Sciatic nerve (tissue), 2 donors: ENCODE results near the gene KCNAB1. TPM values are rescaled to one million over a fixed set of nuclear protein-coding genes. Genes with fewer than 3 reads are reported as not detected.
"Not testable (repeated sequence)": the region's sequence is repeated elsewhere in the genome, so short reads cannot be mapped to it uniquely, and the experiment has no call there.

Experiments
- ATAC-seq: fragments of 200-7000 bp; cut with Tn5 transposase; one replicate; pipeline ENCODE4 v1.9.1; 2020; ENCODE audit warnings: mild to moderate bottlenecking, moderate library complexity
- DNase-seq: peaks from one replicate; pipeline ENCODE4 v3.0.0-alpha.2; 2020; ENCODE audit warnings: low spot score
- intact Hi-C: fragments of 100-400 bp; cut with DNase I; formaldehyde crosslinking; loops from one replicate; pipeline ENCODE4 v1.14.2; 2022
- total RNA-seq: library from RNA; stranded (reverse); fragmentation: NEBNext Ultra II Directional; extraction: Animal tissue kit (Norgen Biotek cat#: 25700); gene quantifications from one replicate; pipeline ENCODE4 v1.2.1, GENCODE V29; 2021
- donor health status: DM: no; HTN: no; CAD: no.
- donor health status: DM: no; HTN: no; CAD: no.

Gene KCNAB1
- total RNA-seq, 1 donor from 2014 or later, result 6.2 TPM

- intact Hi-C loops, result no loop called here
- no peak for ATAC-seq
Observed at GRCh38 chr3:156133076-156133475, 12.7 kb downstream of the KCNAB1 start.

GRCh38 chr3:156135921-156136638 is 15.7 kb downstream of the KCNAB1 start:
- intact Hi-C loops, result no loop called here
- DNase-seq (no peak), ATAC-seq (no peak)

More at GRCh38 chr3:156133076-156133475, 12.7 kb downstream of the KCNAB1 start:
- DNase-seq, result no peak

GRCh38 chr3:156137397-156137796 is 17.0 kb downstream of the KCNAB1 start:
- ATAC-seq, intact Hi-C loops, DNase-seq: not testable (repeated sequence)

- no peak for ATAC-seq
- intact Hi-C loops, result no loop called here
- DNase-seq, result no peak
Observed at GRCh38 chr3:156140001-156140595, 19.7 kb downstream of the KCNAB1 start.

GRCh38 chr3:156142702-156143101 is 22.3 kb downstream of the KCNAB1 start:
- intact Hi-C loops, result no loop called here
- ATAC-seq, result no peak
- no peak for DNase-seq

GRCh38 chr3:156143136-156143535 is 22.8 kb downstream of the KCNAB1 start:
- DNase-seq (no peak), ATAC-seq (no peak)
- intact Hi-C loops, result no loop called here

GRCh38 chr3:156144060-156144459 is 23.7 kb downstream of the KCNAB1 start:
- ATAC-seq, result no peak
- intact Hi-C loops, result no loop called here
- DNase-seq, result no peak

- DNase-seq, result no peak
- ATAC-seq, result no peak
- intact Hi-C loops, result no loop called here
Observed at GRCh38 chr3:156145866-156146265, 25.5 kb downstream of the KCNAB1 start.

GRCh38 chr3:156148345-156148945 is 28.1 kb downstream of the KCNAB1 start:
- intact Hi-C loops, result no loop called here
- ATAC-seq (peak; percentile 24), DNase-seq (no peak)

- no peak for DNase-seq
- intact Hi-C loops, result no loop called here
- ATAC-seq, result peak; percentile 62
Observed at GRCh38 chr3:156148946-156149381, 28.6 kb downstream of the KCNAB1 start.

GRCh38 chr3:156149876-156150275 is 29.5 kb downstream of the KCNAB1 start:
- intact Hi-C loops, result loop anchor here (10.0 kb wide), 1 partner anchor 925 kb away; no protein-coding TSS in a partner anchor
- ATAC-seq, result peak; percentile 1
- no peak for DNase-seq

- DNase-seq (peak; percentile 66), ATAC-seq (peak; percentile 87)
- intact Hi-C loops, result loop anchor here (10.0 kb wide), 1 partner anchor 924 kb away; no protein-coding TSS in a partner anchor
Observed at GRCh38 chr3:156150434-156151066, 30.2 kb downstream of the KCNAB1 start.

- ATAC-seq (no peak), DNase-seq (peak; percentile 77)
- intact Hi-C loops, result loop anchor here (10.0 kb wide), 1 partner anchor 923 kb away; no protein-coding TSS in a partner anchor
Observed at GRCh38 chr3:156151824-156152428, 31.5 kb downstream of the KCNAB1 start.

GRCh38 chr3:156158656-156159295 is 38.4 kb downstream of the KCNAB1 start:
- DNase-seq, result no peak
- no peak for ATAC-seq
- intact Hi-C loops, result loop anchor here (10.0 kb wide), 1 partner anchor 916 kb away; no protein-coding TSS in a partner anchor

- ATAC-seq, result no peak
- no peak for DNase-seq
- intact Hi-C loops, result no loop called here
Observed at GRCh38 chr3:156160647-156161046, 40.3 kb downstream of the KCNAB1 start.

- DNase-seq, result no peak
- intact Hi-C loops, result no loop called here
- ATAC-seq, result peak; percentile 55
Observed at GRCh38 chr3:156161172-156161571, 40.8 kb downstream of the KCNAB1 start.

- intact Hi-C loops, result no loop called here
- no peak for DNase-seq
- ATAC-seq, result no peak
Observed at GRCh38 chr3:156163848-156164247, 43.5 kb downstream of the KCNAB1 start.

- intact Hi-C loops, result no loop called here
- ATAC-seq (no peak), DNase-seq (no peak)
Observed at GRCh38 chr3:156166808-156167207, 46.4 kb downstream of the KCNAB1 start.

GRCh38 chr3:156170571-156170970 is 50.2 kb downstream of the KCNAB1 start:
- ATAC-seq, result no peak
- intact Hi-C loops, result no loop called here
- DNase-seq, result no peak
